GM18868 (cell line): ENCODE data around the gene ZNF225.
A peak's percentile ranks its signal among the peaks of the same experiment; 100 is the strongest.
"Not testable (repeated sequence)": the region's sequence is repeated elsewhere in the genome, so short reads cannot be mapped to it uniquely, and the experiment has no call there.

Experiments
- ATAC-seq: cut with Tn5 transposase; IDR thresholded peaks from one replicate; pipeline ENCODE4 v1.9.1; 2021; ENCODE audit warnings: mild to moderate bottlenecking, moderate library complexity; ENCODE audit not compliant: unreplicated experiment

ZNF225 gene

DNA sequence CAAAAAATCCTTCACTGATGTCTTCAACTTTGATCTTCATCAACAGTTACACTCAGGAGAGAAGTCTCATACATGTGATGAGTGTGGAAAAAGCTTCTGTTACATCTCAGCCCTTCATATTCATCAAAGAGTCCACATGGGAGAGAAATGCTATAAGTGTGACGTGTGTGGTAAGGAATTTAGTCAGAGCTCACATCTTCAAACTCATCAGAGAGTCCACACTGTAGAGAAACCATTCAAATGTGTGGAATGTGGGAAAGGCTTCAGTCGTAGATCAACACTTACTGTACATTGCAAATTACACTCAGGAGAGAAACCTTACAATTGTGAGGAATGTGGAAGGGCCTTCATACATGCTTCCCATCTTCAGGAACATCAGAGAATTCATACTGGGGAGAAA lies 43.3 kb downstream of the ZNF225 start:
- ATAC-seq, result no peak

DNA sequence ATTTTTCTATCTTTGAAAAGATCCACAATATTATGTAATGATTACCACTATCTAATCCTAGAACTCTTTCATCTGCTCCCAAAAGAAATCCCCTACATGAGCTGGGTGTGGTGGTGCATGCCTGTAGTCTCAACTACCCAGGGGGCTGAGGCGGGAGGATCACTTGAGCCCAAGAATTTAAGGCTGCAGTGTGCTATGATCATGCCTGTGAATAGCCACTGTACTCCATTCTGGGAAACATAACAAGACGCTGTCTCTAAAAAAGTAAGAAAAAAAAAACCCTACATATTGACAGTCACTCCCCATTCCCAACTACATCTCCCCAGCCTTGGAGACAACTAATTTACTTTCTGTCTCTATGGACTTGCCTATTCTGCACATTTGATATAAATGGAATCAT lies 50.6 kb downstream of the ZNF225 start:
- no peak for ATAC-seq

DNA sequence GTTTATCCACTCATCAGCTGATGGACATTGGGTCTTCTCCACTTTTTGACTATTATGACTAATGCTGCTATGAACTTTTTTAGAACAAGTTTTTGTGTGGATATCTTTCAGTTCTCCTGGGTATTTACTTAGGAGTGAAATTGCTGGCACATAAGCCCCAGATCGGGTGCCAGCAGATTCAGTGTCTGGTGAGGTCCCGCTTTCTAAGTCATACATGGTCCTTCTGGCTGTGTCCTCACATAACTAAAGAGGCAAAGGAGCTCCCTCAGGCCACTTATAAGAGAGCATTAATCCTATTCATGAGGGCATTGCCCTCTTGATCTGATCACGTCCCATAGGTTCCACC lies 51.1 kb downstream of the ZNF225 start:
- ATAC-seq, result no peak

DNA sequence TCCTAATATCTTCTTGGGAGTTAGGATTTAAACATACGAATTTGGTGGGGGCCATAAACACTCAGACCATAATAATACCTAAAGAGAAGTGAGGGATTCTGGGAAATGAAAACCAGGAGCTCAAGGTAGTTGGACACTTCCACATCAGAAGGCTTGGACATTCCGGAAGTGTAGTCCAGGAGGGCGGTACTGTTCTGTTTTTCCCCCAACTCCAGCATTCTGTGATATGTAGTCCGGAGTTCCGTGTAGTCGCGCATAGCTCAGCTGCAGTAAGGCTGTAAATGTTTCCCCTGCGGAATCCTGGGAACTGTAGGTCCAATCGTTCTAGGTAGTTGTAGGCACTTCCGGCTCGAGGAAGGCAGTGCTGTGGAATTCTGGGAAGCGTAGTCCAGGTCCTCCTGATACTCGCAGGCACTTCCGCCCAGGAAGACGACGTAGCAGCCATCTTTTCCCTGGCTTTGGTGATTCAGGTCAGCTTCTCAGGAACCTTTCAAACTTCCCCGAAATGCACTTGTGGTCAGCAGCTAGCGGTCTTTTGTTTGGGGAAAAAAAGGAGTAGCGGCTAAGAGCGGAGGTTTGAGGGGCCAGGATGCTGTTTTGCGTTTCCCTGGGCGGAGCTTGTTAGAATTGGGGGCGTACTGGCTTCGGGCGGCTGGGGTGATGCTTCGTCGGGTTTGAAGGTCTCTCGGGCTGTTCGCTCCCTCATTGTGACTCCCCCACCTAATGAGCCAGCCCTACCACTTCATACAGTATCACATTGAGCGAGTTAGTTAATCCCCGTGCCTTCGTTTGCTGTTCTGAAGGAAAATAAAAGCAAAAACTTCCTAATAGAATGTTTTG lies 51.7 kb downstream of the ZNF225 start, which contains the start of gene ZNF226:
TSS of gene ZNF226 (plus strand) at position 428 of the 840 bp plus-strand sequence. CDS start 4,981 bp downstream, outside the sequence.
- peak; percentile 82 for ATAC-seq

DNA sequence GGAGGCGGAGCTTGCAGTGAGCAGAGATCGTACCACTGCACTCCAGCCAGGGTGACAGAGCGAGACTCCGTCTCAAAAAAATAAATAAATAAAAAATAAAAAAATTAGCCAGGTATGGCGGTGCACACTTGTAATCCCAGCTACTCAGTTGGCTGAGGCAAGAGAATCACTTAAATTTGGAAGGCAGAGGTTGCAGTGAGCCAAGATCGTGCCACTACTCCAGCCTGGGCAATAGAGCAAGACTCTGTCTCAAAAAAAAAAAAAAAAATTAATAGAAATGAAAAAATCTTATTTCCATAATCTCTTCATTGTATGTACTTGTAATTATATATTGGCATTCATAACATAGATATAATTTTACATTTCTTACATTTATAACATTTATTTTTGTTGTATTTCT lies 57.5 kb downstream of the ZNF225 start:
- not testable (repeated sequence) for ATAC-seq

DNA sequence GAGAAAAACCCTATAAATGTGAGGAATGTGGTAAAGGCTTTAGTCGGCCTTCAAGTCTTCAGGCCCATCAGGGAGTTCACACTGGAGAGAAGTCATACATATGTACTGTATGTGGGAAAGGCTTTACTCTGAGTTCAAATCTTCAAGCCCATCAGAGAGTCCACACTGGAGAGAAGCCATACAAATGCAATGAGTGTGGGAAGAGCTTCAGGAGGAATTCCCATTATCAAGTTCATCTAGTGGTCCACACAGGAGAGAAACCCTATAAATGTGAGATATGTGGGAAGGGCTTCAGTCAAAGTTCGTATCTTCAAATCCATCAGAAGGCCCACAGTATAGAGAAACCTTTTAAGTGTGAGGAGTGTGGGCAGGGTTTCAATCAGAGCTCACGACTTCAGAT lies 63.4 kb downstream of the ZNF225 start:
- no peak for ATAC-seq

DNA sequence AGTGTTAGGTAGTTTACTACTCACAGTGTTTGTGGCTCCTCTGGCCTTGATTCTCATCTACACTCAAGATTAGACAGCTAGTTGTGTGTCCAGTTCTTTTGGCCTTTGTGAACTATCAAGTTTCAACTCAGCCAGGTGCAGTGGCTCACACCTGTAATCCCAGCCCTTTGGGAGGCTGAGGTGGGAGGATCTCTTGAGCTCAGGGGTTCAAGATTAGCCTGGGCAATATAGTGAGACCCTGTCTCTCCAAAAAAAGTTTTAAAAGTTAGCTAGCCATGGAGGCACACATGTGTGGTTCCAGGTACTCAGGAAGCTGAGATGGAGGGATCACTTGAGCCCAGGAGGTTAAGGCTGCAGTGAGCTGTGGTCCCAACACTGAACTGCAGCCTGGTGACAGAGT lies 67.8 kb downstream of the ZNF225 start:
- no peak for ATAC-seq

DNA sequence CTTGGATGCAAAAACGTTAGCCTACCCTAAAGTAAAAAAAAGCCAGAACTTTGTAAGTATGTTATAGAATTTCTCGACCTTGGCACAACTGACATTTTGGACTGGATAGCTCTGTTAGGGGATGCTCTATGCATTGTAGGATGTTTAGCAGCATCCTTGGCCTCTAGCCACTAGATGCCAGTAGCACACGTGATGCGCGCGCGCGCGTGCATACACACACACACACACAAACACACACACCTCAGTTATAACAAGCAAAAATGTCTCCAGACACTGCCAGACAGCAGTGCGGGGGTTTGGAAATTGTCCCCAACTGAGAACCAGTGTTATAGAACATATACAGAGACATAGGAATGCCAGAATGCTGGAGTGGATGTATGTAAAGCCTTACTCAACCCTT lies 68.9 kb downstream of the ZNF225 start:
- ATAC-seq, result no peak
